NCI-H2227 treated with DMSO at 0.1 percent for 48 hours (cell line): ENCODE measurements around the gene EXOC1.
A peak's percentile ranks its signal among the peaks of the same experiment; 100 is the strongest.

Experiments used
- DNase-seq: peaks from one replicate; lab custom pipeline; 2025; lab: John Stamatoyannopoulos, UW

The EXOC1 gene

GRCh38 chr4:55851885-55852284, 1.6 kb upstream of the EXOC1 start:
- no peak for DNase-seq

- no peak for DNase-seq
Measured at GRCh38 chr4:55854129-55854528, 681 bp downstream of the EXOC1 start.

- DNase-seq: no peak
Measured at GRCh38 chr4:55857586-55857985, 4.1 kb downstream of the EXOC1 start.

- no peak for DNase-seq
Measured at GRCh38 chr4:55859711-55860110, 6.3 kb downstream of the EXOC1 start.

- no peak for DNase-seq
Measured at GRCh38 chr4:55864577-55865223, 11.3 kb downstream of the EXOC1 start.

GRCh38 chr4:55865228-55865806, 11.9 kb downstream of the EXOC1 start:
- no peak for DNase-seq

- no peak for DNase-seq
Measured at GRCh38 chr4:55866290-55866907, 13.0 kb downstream of the EXOC1 start.

GRCh38 chr4:55866973-55867574, 13.6 kb downstream of the EXOC1 start:
- peak; percentile 27 for DNase-seq

- DNase-seq: no peak
Measured at GRCh38 chr4:55868581-55869090, 15.2 kb downstream of the EXOC1 start.

- DNase-seq: no peak
Measured at GRCh38 chr4:55871299-55871800, 17.9 kb downstream of the EXOC1 start.

GRCh38 chr4:55874831-55875230, 21.4 kb downstream of the EXOC1 start:
- no peak for DNase-seq

- DNase-seq: no peak
Measured at GRCh38 chr4:55876387-55876786, 22.9 kb downstream of the EXOC1 start.

- no peak for DNase-seq
Measured at GRCh38 chr4:55879224-55879623, 25.8 kb downstream of the EXOC1 start.

- no peak for DNase-seq
Measured at GRCh38 chr4:55880652-55881280, 27.3 kb downstream of the EXOC1 start.

- no peak for DNase-seq
Measured at GRCh38 chr4:55884093-55884850, 30.8 kb downstream of the EXOC1 start.

GRCh38 chr4:55884851-55885219, 31.4 kb downstream of the EXOC1 start:
- DNase-seq: no peak

GRCh38 chr4:55887594-55887993, 34.1 kb downstream of the EXOC1 start:
- no peak for DNase-seq

GRCh38 chr4:55892156-55892555, 38.7 kb downstream of the EXOC1 start:
- DNase-seq: no peak

- DNase-seq: no peak
Measured at GRCh38 chr4:55896622-55897021, 43.2 kb downstream of the EXOC1 start.

- no peak for DNase-seq
Measured at GRCh38 chr4:55902677-55903076, 49.2 kb downstream of the EXOC1 start.

GRCh38 chr4:55903577-55903976, 50.1 kb downstream of the EXOC1 start:
- no peak for DNase-seq

- no peak for DNase-seq
Measured at GRCh38 chr4:55904576-55904975, 51.1 kb downstream of the EXOC1 start.
